Astrocyte (in vitro differentiated cells and primary cell): ENCODE measurements around the gene MYH3. TPM values are rescaled to one million over a fixed set of nuclear protein-coding genes. Genes with fewer than 3 reads are reported as not detected.

ENCODE experiments used
- DNase-seq: peaks from one replicate; pipeline ENCODE4 v3.0.0-alpha.2; 2010; ENCODE audit warnings: low read depth
- FAIRE-seq: peaks from 2 replicates; lab custom pipeline; 2011; peaks lifted over from hg19 to GRCh38; lab: Jason Lieb, UNC
- H2AFZ ChIP-seq: 2 replicates; pipeline ENCODE4 v1.6.0; 2012; ENCODE audit warnings: low read depth, low read length, inconsistent platforms
- H3K27ac ChIP-seq: 2 replicates; pipeline ENCODE4 v1.5.1; 2011; ENCODE audit warnings: low read depth, low read length, inconsistent platforms
- H3K27me3 ChIP-seq: 2 replicates; pipeline ENCODE4 v1.6.0; 2011; ENCODE audit warnings: low read length, inconsistent platforms; ENCODE audit not compliant: insufficient read depth
- H3K36me3 ChIP-seq: 2 replicates; pipeline ENCODE4 v1.5.1; 2011; ENCODE audit warnings: low read length, inconsistent platforms; ENCODE audit not compliant: insufficient read depth
- H3K4me1 ChIP-seq: 2 replicates; pipeline ENCODE4 v1.5.1; 2011; ENCODE audit warnings: low read length, inconsistent platforms; ENCODE audit not compliant: insufficient read depth
- H3K4me2 ChIP-seq: 2 replicates; pipeline ENCODE4 v1.6.0; 2012; ENCODE audit warnings: low read length, inconsistent platforms
- H3K4me3 ChIP-seq: 2 replicates; pipeline ENCODE4 v1.5.1; 2011; ENCODE audit warnings: low read depth, mild to moderate bottlenecking, low read length, inconsistent platforms; ENCODE audit not compliant: insufficient read depth
- H3K79me2 ChIP-seq: 2 replicates; pipeline ENCODE4 v1.6.0; 2012; ENCODE audit warnings: mild to moderate bottlenecking, low read length, inconsistent platforms; ENCODE audit not compliant: insufficient read depth
- H3K9ac ChIP-seq: 2 replicates; pipeline ENCODE4 v1.6.0; 2012; ENCODE audit warnings: mild to moderate bottlenecking, low read length, inconsistent platforms
- H3K9me3 ChIP-seq: 2 replicates; pipeline ENCODE4 v1.5.1; 2012; ENCODE audit warnings: low read depth, mild to moderate bottlenecking, low read length, inconsistent platforms; ENCODE audit not compliant: insufficient read depth
- H4K20me1 ChIP-seq: 2 replicates; pipeline ENCODE4 v1.6.0; 2012; ENCODE audit warnings: low read length, inconsistent platforms; ENCODE audit not compliant: insufficient read depth
- H3K27ac Mint-ChIP-seq: one replicate; pipeline ENCODE4 v1.8.0; 2021; ENCODE audit warnings: mild to moderate bottlenecking, mixed read lengths; ENCODE audit not compliant: unreplicated experiment
- H3K27me3 Mint-ChIP-seq: one replicate; pipeline ENCODE4 v1.8.0; 2021; ENCODE audit warnings: low read depth, mixed read lengths; ENCODE audit not compliant: unreplicated experiment
- H3K36me3 Mint-ChIP-seq: one replicate; pipeline ENCODE4 v1.8.0; 2021; ENCODE audit warnings: low read depth, mixed read lengths; ENCODE audit not compliant: unreplicated experiment
- H3K4me1 Mint-ChIP-seq: one replicate; pipeline ENCODE4 v1.8.0; 2021; ENCODE audit warnings: low read depth, mixed read lengths; ENCODE audit not compliant: unreplicated experiment
- H3K4me3 Mint-ChIP-seq: one replicate; pipeline ENCODE4 v1.8.0; 2021; ENCODE audit warnings: mild to moderate bottlenecking, moderate library complexity, mixed read lengths; ENCODE audit not compliant: unreplicated experiment
- H3K9me3 Mint-ChIP-seq: one replicate; pipeline ENCODE4 v1.8.0; 2021; ENCODE audit warnings: mild to moderate bottlenecking, mixed read lengths; ENCODE audit not compliant: unreplicated experiment
- EZH2 ChIP-seq: IDR thresholded peaks from 2 replicates; pipeline ENCODE4 v1.6.1; 2012; ENCODE audit warnings: mild to moderate bottlenecking, low read length, inconsistent platforms; ENCODE audit not compliant: insufficient read depth
- total RNA-seq: library from RNA; stranded (reverse); gene quantifications from 2 replicates; pipeline ENCODE4 v1.2.1, GENCODE V29; 2021
- TF ChIP-seq, protein P1 (sequence below): IDR thresholded peaks from 2 replicates; pipeline ENCODE4 v1.5.1; 2011; ENCODE audit warnings: low read depth, mild to moderate bottlenecking, inconsistent platforms, low read length, moderate library complexity; ENCODE audit not compliant: insufficient read depth

MYH3 gene
- total RNA-seq, 1 donor from 2014 or later, result 1.9 TPM

DNA sequence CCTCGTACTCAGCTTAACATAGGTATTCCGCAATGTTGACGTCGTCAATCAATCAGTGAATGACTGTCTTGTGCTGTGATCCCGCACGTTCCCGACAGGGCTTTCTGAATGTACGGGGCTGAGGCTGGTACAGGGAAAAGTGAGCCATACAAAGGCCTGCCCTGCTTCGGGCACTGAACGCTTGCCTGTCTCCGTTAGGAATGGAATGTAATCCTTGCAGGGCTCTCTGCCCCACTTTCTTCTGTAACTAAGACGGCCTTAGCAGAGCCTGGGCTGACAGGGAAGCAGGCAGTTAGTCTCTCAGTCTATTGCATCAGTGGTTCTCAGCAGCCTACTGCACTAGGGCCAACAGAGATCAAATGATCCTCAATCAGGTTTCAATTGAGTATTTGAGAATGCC lies 16.2 kb upstream of the MYH3 start:
- Histone ChIP-seq H3K9me3 (no peaks in the 10 kb centered on the region), H3K27me3 (no peaks in the 10 kb centered on the region), H3K9ac (no peak overlapping the region), H3K4me3 (no peak overlapping the region), H3K36me3 (peaks cover 9% of the 10 kb centered on the region), H3K4me2 (no peak overlapping the region), H2AFZ (no peak overlapping the region), H3K4me1 (peaks cover 4% of the 10 kb centered on the region), H3K27ac (no peak overlapping the region), H4K20me1 (no peaks in the 10 kb centered on the region), H3K79me2 (no peaks in the 10 kb centered on the region)
- TF ChIP-seq EZH2, result no peak
- TF ChIP-seq, protein P1, sequence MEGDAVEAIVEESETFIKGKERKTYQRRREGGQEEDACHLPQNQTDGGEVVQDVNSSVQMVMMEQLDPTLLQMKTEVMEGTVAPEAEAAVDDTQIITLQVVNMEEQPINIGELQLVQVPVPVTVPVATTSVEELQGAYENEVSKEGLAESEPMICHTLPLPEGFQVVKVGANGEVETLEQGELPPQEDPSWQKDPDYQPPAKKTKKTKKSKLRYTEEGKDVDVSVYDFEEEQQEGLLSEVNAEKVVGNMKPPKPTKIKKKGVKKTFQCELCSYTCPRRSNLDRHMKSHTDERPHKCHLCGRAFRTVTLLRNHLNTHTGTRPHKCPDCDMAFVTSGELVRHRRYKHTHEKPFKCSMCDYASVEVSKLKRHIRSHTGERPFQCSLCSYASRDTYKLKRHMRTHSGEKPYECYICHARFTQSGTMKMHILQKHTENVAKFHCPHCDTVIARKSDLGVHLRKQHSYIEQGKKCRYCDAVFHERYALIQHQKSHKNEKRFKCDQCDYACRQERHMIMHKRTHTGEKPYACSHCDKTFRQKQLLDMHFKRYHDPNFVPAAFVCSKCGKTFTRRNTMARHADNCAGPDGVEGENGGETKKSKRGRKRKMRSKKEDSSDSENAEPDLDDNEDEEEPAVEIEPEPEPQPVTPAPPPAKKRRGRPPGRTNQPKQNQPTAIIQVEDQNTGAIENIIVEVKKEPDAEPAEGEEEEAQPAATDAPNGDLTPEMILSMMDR, result no peak
- Mint-ChIP-seq H3K27me3 (no peaks in the 10 kb centered on the region), H3K9me3 (no peaks in the 10 kb centered on the region), H3K4me1 (no peaks in the 10 kb centered on the region), H3K4me3 (no peak overlapping the region), H3K27ac (peak overlapping the region; percentile 62), H3K36me3 (peaks cover 2% of the 10 kb centered on the region)
- DNase-seq (no peak), FAIRE-seq (no peak)

DNA sequence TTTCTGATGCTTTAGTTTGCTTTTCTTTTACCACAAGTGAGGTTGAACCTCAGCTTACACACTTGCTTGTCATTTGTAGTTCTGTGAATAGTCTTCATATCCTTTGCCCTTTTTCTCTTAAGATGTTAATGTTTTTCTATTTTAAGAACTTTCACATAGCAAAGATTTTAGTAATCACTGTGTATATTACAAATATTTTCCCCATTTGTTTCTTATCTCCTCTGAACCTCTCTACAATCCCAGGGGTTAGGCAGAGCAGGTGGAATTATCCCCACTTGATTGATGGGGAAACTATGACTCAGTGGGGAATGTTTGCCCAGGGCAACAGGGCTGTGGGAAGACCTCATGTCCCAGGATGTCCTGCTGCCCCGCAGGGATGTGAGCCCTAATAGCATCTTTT lies 11.7 kb upstream of the MYH3 start:
- no peak for TF ChIP-seq EZH2
- Histone ChIP-seq H3K27ac (no peak overlapping the region), H2AFZ (no peak overlapping the region), H3K4me2 (peak overlapping the region; percentile 23), H3K4me3 (no peak overlapping the region), H3K9ac (no peak overlapping the region), H3K9me3 (no peaks in the 10 kb centered on the region), H3K79me2 (no peaks in the 10 kb centered on the region), H3K27me3 (no peaks in the 10 kb centered on the region), H3K4me1 (peaks cover 4% of the 10 kb centered on the region), H4K20me1 (no peaks in the 10 kb centered on the region), H3K36me3 (no peaks in the 10 kb centered on the region)
- Mint-ChIP-seq H3K27ac (no peak overlapping the region), H3K4me3 (no peak overlapping the region), H3K36me3 (no peaks in the 10 kb centered on the region), H3K9me3 (no peaks in the 10 kb centered on the region), H3K27me3 (no peaks in the 10 kb centered on the region), H3K4me1 (no peaks in the 10 kb centered on the region)
- FAIRE-seq, result peak; percentile 66
- DNase-seq, result peak; percentile 76

DNA sequence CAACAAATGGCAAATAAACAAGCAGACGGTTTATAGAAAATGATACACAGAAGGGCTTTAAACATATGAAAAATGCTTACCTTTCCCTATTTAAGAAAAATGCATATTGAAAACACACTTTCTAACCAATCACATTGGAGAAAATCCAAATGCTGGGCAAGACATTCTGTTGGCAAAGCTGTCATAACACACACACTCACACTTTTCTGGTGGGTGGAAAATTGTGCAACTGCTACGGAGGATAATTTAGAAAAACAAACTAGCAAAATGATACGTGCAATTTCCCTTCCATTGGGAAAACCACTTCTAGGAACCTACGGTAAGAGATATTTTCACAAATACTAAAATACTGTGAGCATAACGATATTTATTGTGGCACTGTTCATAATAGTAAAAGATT lies 9.8 kb upstream of the MYH3 start:
- H3K79me2 ChIP-seq, result no peaks in the 10 kb centered on the region
- Mint-ChIP-seq H3K9me3 (no peaks in the 10 kb centered on the region), H3K4me3 (no peak overlapping the region), H3K27ac (no peak overlapping the region), H3K36me3 (no peaks in the 10 kb centered on the region), H3K4me1 (no peaks in the 10 kb centered on the region), H3K27me3 (no peaks in the 10 kb centered on the region)
- FAIRE-seq (no peak), DNase-seq (no peak)
- peaks cover 4% of the 10 kb centered on the region for H3K4me1 ChIP-seq
- no peak for TF ChIP-seq EZH2
- TF ChIP-seq, protein P1, result no peak
- H3K4me2 ChIP-seq, result no peak overlapping the region
- H3K9me3 ChIP-seq, result no peaks in the 10 kb centered on the region
- no peak overlapping the region for H3K9ac ChIP-seq
- no peaks in the 10 kb centered on the region for H4K20me1 ChIP-seq
- H2AFZ ChIP-seq, result no peak overlapping the region
- no peaks in the 10 kb centered on the region for H3K27me3 ChIP-seq
- H3K4me3 ChIP-seq, result no peak overlapping the region
- no peak overlapping the region for H3K27ac ChIP-seq
- no peaks in the 10 kb centered on the region for H3K36me3 ChIP-seq
